ENCODE data around the gene ZNF428.

ZNF428 gene

GRCh38 chr19:43561139-43561970 lies 58.1 kb downstream of the ZNF428 start:
- DNase-seq, result no peak

GRCh38 chr19:43560687-43561086 lies 58.7 kb downstream of the ZNF428 start:
- DNase-seq, result no peak
